ENCODE measurements around the gene SPSB1. TPM values are rescaled to one million over a fixed set of nuclear protein-coding genes. Genes with fewer than 3 reads are reported as not detected.

The SPSB1 gene
- total RNA-seq, 1 experiment from 2014 or later: 2.9 TPM

DNA sequence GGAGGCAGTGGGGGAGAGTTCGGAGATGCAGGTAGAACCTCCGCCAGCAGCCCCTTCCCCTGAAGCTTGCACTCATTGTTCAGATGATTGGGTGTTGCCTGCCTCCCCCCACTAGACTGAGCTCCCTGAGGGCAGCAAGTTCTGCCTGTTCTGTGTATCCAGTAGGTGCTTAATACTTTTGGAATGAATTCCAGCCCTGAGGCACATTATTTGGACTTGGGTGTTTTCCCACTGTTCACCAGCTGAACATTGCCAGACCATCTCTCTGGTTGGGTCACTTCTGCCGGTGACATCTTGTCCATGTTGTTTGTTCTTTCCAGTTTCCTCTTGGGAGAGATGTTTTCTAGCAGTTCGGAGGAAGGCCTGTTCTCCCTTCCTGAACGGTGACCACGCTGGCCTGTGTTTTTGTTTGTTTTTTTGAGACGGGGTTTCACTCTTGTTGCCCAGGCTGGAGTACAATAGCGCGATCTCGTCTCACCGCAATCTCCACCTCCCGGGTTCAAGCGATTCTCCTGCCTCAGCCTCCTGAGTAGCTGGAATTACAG, 48.7 kb downstream of the SPSB1 start:
- Histone ChIP-seq H4K5ac (ENCODE audit: insufficient read length, low read depth, low read length) (no peak overlapping the region), H3K27ac (ENCODE audit: insufficient read length, low read depth, low read length) (no peak overlapping the region), H2AFZ (ENCODE audit: low read length) (no peak overlapping the region), H3K9me3 (ENCODE audit: control insufficient read depth, low read depth, low read length) (no peaks in the 10 kb centered on the region), H2BK15ac (ENCODE audit: low read depth, low read length) (no peak overlapping the region), H3K4me1 (ENCODE audit: insufficient read depth, low read length) (no peaks in the 10 kb centered on the region), H3K23ac (ENCODE audit: insufficient read length, low read depth, low read length) (no peak overlapping the region), H3K23me2 (ENCODE audit: insufficient read length, low read depth, low read length, poor library complexity, severe bottlenecking) (no peaks in the 10 kb centered on the region), H2BK5ac (ENCODE audit: insufficient read length, low read length) (no peak overlapping the region), H3K14ac (ENCODE audit: insufficient read depth, low read length) (no peak overlapping the region), H2BK12ac (ENCODE audit: insufficient read length, low read depth, low read length) (no peak overlapping the region), H4K91ac (ENCODE audit: insufficient read length, low read depth, low read length) (no peak overlapping the region), H3K56ac (ENCODE audit: insufficient read length, low read depth, low read length) (no peak overlapping the region), H3K4me2 (ENCODE audit: insufficient read depth, insufficient read length, low read length) (no peak overlapping the region), H3K27me3 (ENCODE audit: insufficient read depth, low read length) (no peaks in the 10 kb centered on the region), H3K79me1 (ENCODE audit: insufficient read depth, low read depth, low read length, poor library complexity, severe bottlenecking) (no peaks in the 10 kb centered on the region), H3K4ac (ENCODE audit: low read depth, low read length) (no peak overlapping the region), H4K8ac (replicated peaks; ENCODE audit: insufficient read length, low read depth, low read length) (no peak overlapping the region), H2AK5ac (ENCODE audit: insufficient read length, low read length) (no peak overlapping the region), H2BK20ac (ENCODE audit: low read depth, low read length, poor library complexity, severe bottlenecking) (no peak overlapping the region), H3T11ph (ENCODE audit: low read length) (no peak overlapping the region), H3K79me2 (ENCODE audit: insufficient read depth, low read length) (no peaks in the 10 kb centered on the region), H3K9ac (ENCODE audit: extremely low read depth, insufficient read length, low read length) (no peak overlapping the region), H4K20me1 (ENCODE audit: control insufficient read depth, insufficient read depth, insufficient read length) (no peaks in the 10 kb centered on the region), H2BK120ac (ENCODE audit: low read depth, low read length, poor library complexity, severe bottlenecking) (no peak overlapping the region), H3K18ac (ENCODE audit: insufficient read length, low read depth, low read length) (no peak overlapping the region)
- Mint-ChIP-seq H3K27me3 (ENCODE audit: low read depth) (no peaks in the 10 kb centered on the region; the same call in 1 of the 2 replicates), H3K9me3 (peaks cover 3 to 8% of the 10 kb centered on the region in 2 experiments; a peak in 2 of 5 replicates), H3K4me3 (no peak overlapping the region; a peak in 2 of 5 replicates), H3K27ac (no peak overlapping the region; a peak in 1 of 7 replicates), H3K4me1 (peaks cover 2 to 23% of the 10 kb centered on the region in 2 experiments; a peak in 3 of 4 replicates), H3K36me3 (ENCODE audit: insufficient read depth in 1 of 3, low read depth in 3 of 3) (peaks cover 0 to 8% (median 0%) of the 10 kb centered on the region in 3 experiments; a peak in 2 of 7 replicates)
- no CpG with 5 or more reads among the region's 13 CpGs for WGBS (ENCODE audit: extremely low coverage, insufficient read length, low lambda C conversion rate)
- TF ChIP-seq, protein P1, sequence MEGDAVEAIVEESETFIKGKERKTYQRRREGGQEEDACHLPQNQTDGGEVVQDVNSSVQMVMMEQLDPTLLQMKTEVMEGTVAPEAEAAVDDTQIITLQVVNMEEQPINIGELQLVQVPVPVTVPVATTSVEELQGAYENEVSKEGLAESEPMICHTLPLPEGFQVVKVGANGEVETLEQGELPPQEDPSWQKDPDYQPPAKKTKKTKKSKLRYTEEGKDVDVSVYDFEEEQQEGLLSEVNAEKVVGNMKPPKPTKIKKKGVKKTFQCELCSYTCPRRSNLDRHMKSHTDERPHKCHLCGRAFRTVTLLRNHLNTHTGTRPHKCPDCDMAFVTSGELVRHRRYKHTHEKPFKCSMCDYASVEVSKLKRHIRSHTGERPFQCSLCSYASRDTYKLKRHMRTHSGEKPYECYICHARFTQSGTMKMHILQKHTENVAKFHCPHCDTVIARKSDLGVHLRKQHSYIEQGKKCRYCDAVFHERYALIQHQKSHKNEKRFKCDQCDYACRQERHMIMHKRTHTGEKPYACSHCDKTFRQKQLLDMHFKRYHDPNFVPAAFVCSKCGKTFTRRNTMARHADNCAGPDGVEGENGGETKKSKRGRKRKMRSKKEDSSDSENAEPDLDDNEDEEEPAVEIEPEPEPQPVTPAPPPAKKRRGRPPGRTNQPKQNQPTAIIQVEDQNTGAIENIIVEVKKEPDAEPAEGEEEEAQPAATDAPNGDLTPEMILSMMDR (conservative IDR thresholded peaks at IDR 0.05): no peak
- DNase-seq: no peak

All from H9 (cell line).